ENCODE results near the gene COMT.

GRCh38 chr22:19943082-19944026 lies 1.8 kb downstream of the COMT start:
- TF ChIP-seq CTCF (tag by site-specific recombination; IDR thresholded peaks at IDR 0.05) (no peak), ZNF114 (tag by site-specific recombination; IDR thresholded peaks at IDR 0.05) (no peak), ZNF10 (tag by site-specific recombination; IDR thresholded peaks at IDR 0.05) (no peak), KLF16 (tag by site-specific recombination; IDR thresholded peaks at IDR 0.05) (no peak), ZNF623 (tag by site-specific recombination; IDR thresholded peaks at IDR 0.05) (no peak)
